ENCODE results near the gene MINPP1. TPM values are rescaled to one million over a fixed set of nuclear protein-coding genes. Genes with fewer than 3 reads are reported as not detected.

MINPP1 gene
- total RNA-seq, 5 donors from 2014 or later (not counting 1 experiment from before 2014, with no cell fraction given), result 2.9 to 9.6 (median 8.8) TPM

GRCh38 chr10:87562750-87563149 lies 58.1 kb downstream of the MINPP1 start:
- CTCF ChIA-PET, result no interaction called here
- Histone ChIP-seq H3K4me3 (ENCODE audit: control insufficient read depth in 1 of 2, extremely low read depth in 1 of 2, low read length in 1 of 2) (no peak overlapping the region), H3K27me3 (replicated peaks in 1 of 2; ENCODE audit: control insufficient read depth in 2 of 2, extremely low read depth in 1 of 2, insufficient read depth in 2 of 2, low read length in 1 of 2) (peaks cover 0 to 14% of the 10 kb centered on the region in 2 experiments), H3K36me3 (ENCODE audit: control insufficient read depth in 2 of 2, extremely low read depth in 1 of 2, insufficient read depth in 1 of 2, low read length in 1 of 2) (no peaks in the 10 kb centered on the region), H3K27ac (ENCODE audit: low read length) (no peak overlapping the region), H3K4me1 (ENCODE audit: control insufficient read depth in 1 of 2, extremely low read depth in 1 of 2, insufficient read depth in 2 of 2, low read length in 2 of 2) (no peaks in the 10 kb centered on the region), H3K9me3 (no peaks in the 10 kb centered on the region)
- Mint-ChIP-seq H3K4me1 (no peaks in the 10 kb centered on the region), H3K27ac (no peak overlapping the region), H3K27me3 (peaks cover 17 to 24% of the 10 kb centered on the region in 2 donors), H3K9me3 (peaks cover 23 to 36% (median 27%) of the 10 kb centered on the region in 3 donors), H3K4me3 (no peak overlapping the region), H3K36me3 (peaks cover 8% of the 10 kb centered on the region)
- DNase-seq, result no peak
- 100% methylated on average over 4 of the region's 9 CpGs for WGBS (ENCODE audit: insufficient coverage)
- ATAC-seq (replicated peaks in 1 of 4), result no peak
- POLR2A ChIA-PET, result no interaction called here

- Mint-ChIP-seq H3K27me3 (peaks cover 20 to 36% of the 10 kb centered on the region in 2 donors), H3K4me3 (no peak overlapping the region), H3K9me3 (peaks cover 23 to 36% (median 27%) of the 10 kb centered on the region in 3 donors), H3K36me3 (peaks cover 8% of the 10 kb centered on the region), H3K27ac (no peak overlapping the region), H3K4me1 (no peaks in the 10 kb centered on the region)
- ChIA-PET POLR2A (no interaction called here), CTCF (no interaction called here)
- no peaks in the 10 kb centered on the region for H3K9me3 ChIP-seq
- no peak for DNase-seq
- H3K27ac ChIP-seq (ENCODE audit: low read length), result no peak overlapping the region
- H3K4me3 ChIP-seq (ENCODE audit: control insufficient read depth in 1 of 2, extremely low read depth in 1 of 2, low read length in 1 of 2), result no peak overlapping the region
- H3K36me3 ChIP-seq (ENCODE audit: control insufficient read depth in 2 of 2, extremely low read depth in 1 of 2, insufficient read depth in 1 of 2, low read length in 1 of 2), result no peaks in the 10 kb centered on the region
- no peaks in the 10 kb centered on the region for H3K4me1 ChIP-seq (ENCODE audit: control insufficient read depth in 1 of 2, extremely low read depth in 1 of 2, insufficient read depth in 2 of 2, low read length in 2 of 2)
- ATAC-seq (replicated peaks in 1 of 4), result no peak
- peaks cover 0 to 18% of the 10 kb centered on the region in 2 experiments for H3K27me3 ChIP-seq (replicated peaks in 1 of 2; ENCODE audit: control insufficient read depth in 2 of 2, extremely low read depth in 1 of 2, insufficient read depth in 2 of 2, low read length in 1 of 2)
Measured at GRCh38 chr10:87565010-87565409, 60.3 kb downstream of the MINPP1 start.

- H3K9me3 Mint-ChIP-seq, result peaks cover 4 to 11% (median 4%) of the 10 kb centered on the region in 3 donors
- H3K4me3 ChIP-seq (ENCODE audit: control insufficient read depth in 1 of 2, extremely low read depth in 1 of 2, low read length in 1 of 2), result no peak overlapping the region
- no peaks in the 10 kb centered on the region for H3K9me3 ChIP-seq
- H3K27me3 Mint-ChIP-seq, result peaks cover 13 to 29% of the 10 kb centered on the region in 2 donors
- ChIA-PET CTCF (no interaction called here), POLR2A (no interaction called here)
- H3K36me3 Mint-ChIP-seq, result no peaks in the 10 kb centered on the region
- H3K27ac ChIP-seq (ENCODE audit: low read length), result no peak overlapping the region
- H3K27ac Mint-ChIP-seq, result no peak overlapping the region
- no peak overlapping the region for H3K4me3 Mint-ChIP-seq
- H3K4me1 Mint-ChIP-seq, result no peaks in the 10 kb centered on the region
- peaks cover 0 to 13% of the 10 kb centered on the region in 2 experiments for H3K27me3 ChIP-seq (replicated peaks in 1 of 2; ENCODE audit: control insufficient read depth in 2 of 2, extremely low read depth in 1 of 2, insufficient read depth in 2 of 2, low read length in 1 of 2)
- no peaks in the 10 kb centered on the region for H3K4me1 ChIP-seq (ENCODE audit: control insufficient read depth in 1 of 2, extremely low read depth in 1 of 2, insufficient read depth in 2 of 2, low read length in 2 of 2)
- no peaks in the 10 kb centered on the region for H3K36me3 ChIP-seq (ENCODE audit: control insufficient read depth in 2 of 2, extremely low read depth in 1 of 2, insufficient read depth in 1 of 2, low read length in 1 of 2)
- ATAC-seq (replicated peaks in 1 of 4), result no peak
- WGBS (ENCODE audit: insufficient coverage), result 80% methylated on average over 1 of the region's 3 CpGs
- DNase-seq, result no peak
Measured at GRCh38 chr10:87575851-87576250, 71.2 kb downstream of the MINPP1 start.

GRCh38 chr10:87578160-87578841 lies 73.6 kb downstream of the MINPP1 start:
- POLR2A ChIA-PET, result no interaction called here
- ATAC-seq (replicated peaks in 1 of 4), result no peak
- Histone ChIP-seq H3K27ac (ENCODE audit: low read length) (no peak overlapping the region), H3K4me3 (ENCODE audit: control insufficient read depth in 1 of 2, extremely low read depth in 1 of 2, low read length in 1 of 2) (no peak overlapping the region), H3K27me3 (replicated peaks in 1 of 2; ENCODE audit: control insufficient read depth in 2 of 2, extremely low read depth in 1 of 2, insufficient read depth in 2 of 2, low read length in 1 of 2) (peaks cover 0 to 13% of the 10 kb centered on the region in 2 experiments), H3K9me3 (no peaks in the 10 kb centered on the region), H3K4me1 (ENCODE audit: control insufficient read depth in 1 of 2, extremely low read depth in 1 of 2, insufficient read depth in 2 of 2, low read length in 2 of 2) (no peaks in the 10 kb centered on the region), H3K36me3 (ENCODE audit: control insufficient read depth in 2 of 2, extremely low read depth in 1 of 2, insufficient read depth in 1 of 2, low read length in 1 of 2) (no peaks in the 10 kb centered on the region)
- Mint-ChIP-seq H3K4me3 (no peak overlapping the region), H3K27me3 (peaks cover 22 to 34% of the 10 kb centered on the region in 2 donors), H3K36me3 (no peaks in the 10 kb centered on the region), H3K9me3 (no peaks in the 10 kb centered on the region), H3K27ac (no peak overlapping the region), H3K4me1 (no peaks in the 10 kb centered on the region)
- WGBS (ENCODE audit: insufficient coverage), result 93% methylated on average over 2 of the region's 5 CpGs
- DNase-seq, result no peak
- CTCF ChIA-PET, result no interaction called here

- WGBS (ENCODE audit: insufficient coverage), result 100% methylated on average over 3 of the region's 11 CpGs
- no peak overlapping the region for H3K4me3 ChIP-seq (ENCODE audit: control insufficient read depth in 1 of 2, extremely low read depth in 1 of 2, low read length in 1 of 2)
Measured at GRCh38 chr10:87578842-87579401, 74.2 kb downstream of the MINPP1 start.

GRCh38 chr10:87579563-87579962 lies 74.9 kb downstream of the MINPP1 start:
- no peak overlapping the region for H3K4me3 Mint-ChIP-seq
- H3K27me3 Mint-ChIP-seq, result peaks cover 26 to 34% of the 10 kb centered on the region in 2 donors
- WGBS (ENCODE audit: insufficient coverage), result no CpG with 5 or more reads among the region's 1 CpG
- no peaks in the 10 kb centered on the region for H3K4me1 Mint-ChIP-seq
- H3K36me3 Mint-ChIP-seq, result no peaks in the 10 kb centered on the region
- ChIA-PET CTCF (interaction anchor here in 1 of 2 donors (0.6 kb wide), 1 partner anchor 947 kb away, joined by 3 read pairs; no protein-coding TSS in a partner anchor), POLR2A (interaction anchor here in 1 of 2 donors (0.6 kb wide), 1 partner anchor 36 kb away, joined by 3 read pairs; no protein-coding TSS in a partner anchor)
- Histone ChIP-seq H3K27ac (ENCODE audit: low read length) (no peak overlapping the region), H3K9me3 (no peaks in the 10 kb centered on the region), H3K4me1 (ENCODE audit: control insufficient read depth in 1 of 2, extremely low read depth in 1 of 2, insufficient read depth in 2 of 2, low read length in 2 of 2) (no peaks in the 10 kb centered on the region), H3K27me3 (replicated peaks in 1 of 2; ENCODE audit: control insufficient read depth in 2 of 2, extremely low read depth in 1 of 2, insufficient read depth in 2 of 2, low read length in 1 of 2) (peaks cover 0 to 13% of the 10 kb centered on the region in 2 experiments), H3K4me3 (ENCODE audit: control insufficient read depth in 1 of 2, extremely low read depth in 1 of 2, low read length in 1 of 2) (no peak overlapping the region), H3K36me3 (ENCODE audit: control insufficient read depth in 2 of 2, extremely low read depth in 1 of 2, insufficient read depth in 1 of 2, low read length in 1 of 2) (no peaks in the 10 kb centered on the region)
- H3K9me3 Mint-ChIP-seq, result no peaks in the 10 kb centered on the region
- ATAC-seq (replicated peaks in 1 of 4) (no peak), DNase-seq (no peak)
- H3K27ac Mint-ChIP-seq, result no peak overlapping the region

More at GRCh38 chr10:87578842-87579401, 74.2 kb downstream of the MINPP1 start:
- peaks cover 0 to 13% of the 10 kb centered on the region in 2 experiments for H3K27me3 ChIP-seq (replicated peaks in 1 of 2; ENCODE audit: control insufficient read depth in 2 of 2, extremely low read depth in 1 of 2, insufficient read depth in 2 of 2, low read length in 1 of 2)
- H3K27ac Mint-ChIP-seq, result no peak overlapping the region
- H3K36me3 ChIP-seq (ENCODE audit: control insufficient read depth in 2 of 2, extremely low read depth in 1 of 2, insufficient read depth in 1 of 2, low read length in 1 of 2), result no peaks in the 10 kb centered on the region
- no peaks in the 10 kb centered on the region for H3K9me3 Mint-ChIP-seq
- CTCF ChIA-PET, result interaction anchor here in 1 of 2 donors (0.6 kb wide), 1 partner anchor 948 kb away, joined by 3 read pairs; no protein-coding TSS in a partner anchor
- peaks cover 22 to 34% of the 10 kb centered on the region in 2 donors for H3K27me3 Mint-ChIP-seq
- H3K27ac ChIP-seq (ENCODE audit: low read length), result no peak overlapping the region
- H3K4me1 ChIP-seq (ENCODE audit: control insufficient read depth in 1 of 2, extremely low read depth in 1 of 2, insufficient read depth in 2 of 2, low read length in 2 of 2), result no peaks in the 10 kb centered on the region
- no peaks in the 10 kb centered on the region for H3K4me1 Mint-ChIP-seq
- no peaks in the 10 kb centered on the region for H3K9me3 ChIP-seq
- no peaks in the 10 kb centered on the region for H3K36me3 Mint-ChIP-seq
- DNase-seq, result no peak
- no peak overlapping the region for H3K4me3 Mint-ChIP-seq
- POLR2A ChIA-PET, result no interaction called here
- ATAC-seq (replicated peaks in 1 of 4), result no peak
